Measurements from ENCODE around the gene UBE2Q2. TPM values are rescaled to one million over a fixed set of nuclear protein-coding genes. Genes with fewer than 3 reads are reported as not detected.

Gene UBE2Q2
- total and polyA plus RNA-seq, 2 experiments from 2014 or later: 44.1 to 63.6 TPM

DNA sequence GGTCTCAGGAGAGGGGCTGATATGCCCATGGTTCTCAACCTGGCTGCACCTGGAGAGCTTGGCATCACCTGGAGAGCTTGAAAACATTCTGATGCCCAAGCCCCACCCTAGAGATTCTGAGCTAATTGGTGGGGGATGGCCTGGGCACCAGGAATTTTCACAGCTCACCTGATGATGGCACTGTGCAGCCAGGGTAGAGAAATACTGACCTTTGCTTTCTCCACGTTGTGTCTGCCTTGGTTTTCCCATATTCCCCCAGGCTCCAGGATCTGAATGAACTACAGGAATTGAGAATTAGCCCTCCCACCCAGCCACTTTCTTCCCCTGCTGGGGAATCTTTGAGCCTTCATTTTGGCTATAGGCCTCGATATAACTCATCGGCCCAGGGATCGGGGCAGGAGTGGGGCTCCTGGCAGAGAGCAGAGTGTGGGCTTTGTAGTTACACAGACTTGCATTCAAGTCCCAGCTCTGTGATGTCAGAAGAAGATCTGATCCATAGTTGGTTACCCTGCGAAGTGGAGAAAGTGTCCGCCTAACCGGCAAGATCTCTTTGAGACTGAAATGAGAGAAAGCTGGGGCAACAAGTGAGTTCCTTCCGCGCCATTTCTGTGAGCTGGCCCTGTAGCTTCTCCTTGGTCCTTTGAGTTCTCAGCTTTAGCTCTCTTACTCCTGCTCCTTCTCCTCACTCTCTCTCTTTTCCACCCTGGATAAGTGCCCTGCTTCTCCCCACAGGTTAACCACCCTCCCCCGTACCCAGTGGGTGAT lies 33.1 kb upstream of the UBE2Q2 start:
- H3K36me3 ChIP-seq (ENCODE audit: low read depth): no peaks in the 10 kb centered on the region
- H3K4me1 ChIP-seq (ENCODE audit: insufficient read depth): no peaks in the 10 kb centered on the region
- no peaks in the 10 kb centered on the region for H3K79me2 ChIP-seq (ENCODE audit: insufficient read depth)
- no peak overlapping the region for H2AFZ ChIP-seq
- H3K9me2 ChIP-seq (ENCODE audit: insufficient read depth): no peaks in the 10 kb centered on the region
- 59 to 67% methylated on average over 10 of the region's 10 CpGs for WGBS, 2 experiments (ENCODE audit: low coverage in 1 of 2, low lambda C conversion rate in 2 of 2, missing lambda C conversion rate in 2 of 2)
- TF ChIP-seq EZH2 (IDR thresholded peaks at IDR 0.05; ENCODE audit: insufficient read depth, poor library complexity, severe bottlenecking): no peak
- TF ChIP-seq EZH2phosphoT487 (IDR thresholded peaks at IDR 0.05; ENCODE audit: insufficient read depth, low read depth): no peak
- H3K4me2 ChIP-seq (ENCODE audit: unreplicated experiment): no peak overlapping the region
- H3K9ac ChIP-seq: no peak overlapping the region
- DNase-seq: peak; percentile 44
- no peak overlapping the region for H3K27ac ChIP-seq
- H4K20me1 ChIP-seq (ENCODE audit: insufficient read depth): no peaks in the 10 kb centered on the region
- H3K27me3 ChIP-seq (replicated peaks; ENCODE audit: insufficient read depth): no peaks in the 10 kb centered on the region; the same call in 1 of the 2 replicates
- no peaks in the 10 kb centered on the region for H3F3A ChIP-seq (ENCODE audit: insufficient read depth)
- in situ Hi-C loops (cut with MboI): loop anchor here (25.0 kb wide), 1 partner anchor 327 kb away; no protein-coding TSS in a partner anchor
- no peaks in the 10 kb centered on the region for H3K9me3 ChIP-seq (ENCODE audit: low read depth)
- no peak overlapping the region for H3K4me3 ChIP-seq

DNA sequence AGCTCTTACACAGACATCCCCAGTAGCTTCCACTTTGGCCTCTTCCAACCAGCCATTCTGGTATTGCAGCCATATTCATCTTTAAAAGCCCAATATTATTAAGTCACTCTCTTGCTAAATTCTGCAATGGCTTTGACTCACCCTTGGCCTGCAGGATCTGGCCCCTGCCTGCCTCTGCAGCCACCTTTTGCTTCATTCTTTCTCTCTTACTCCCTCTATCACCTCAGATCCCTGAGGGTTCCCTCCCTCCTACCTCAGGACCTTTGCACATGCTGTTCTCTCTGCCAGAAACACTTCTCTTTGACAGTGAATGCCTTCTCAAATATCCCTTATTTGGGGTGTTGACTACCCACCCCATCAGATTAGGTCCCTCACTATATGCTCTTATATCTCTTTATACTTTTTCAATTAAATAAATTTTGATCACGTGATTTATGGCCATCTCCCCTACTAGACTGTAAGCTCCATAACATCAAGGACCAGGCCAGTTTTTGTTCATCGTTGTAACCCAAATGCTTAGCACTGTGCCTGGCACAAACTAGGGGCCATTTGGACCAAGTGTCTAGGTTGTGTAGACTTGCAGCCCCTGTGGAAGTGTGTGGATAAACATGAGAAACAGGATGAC lies 32.3 kb upstream of the UBE2Q2 start:
- Histone ChIP-seq H3K27me3 (replicated peaks; ENCODE audit: insufficient read depth) (no peaks in the 10 kb centered on the region; the same call in 1 of the 2 replicates), H4K20me1 (ENCODE audit: insufficient read depth) (no peaks in the 10 kb centered on the region), H3K9ac (no peak overlapping the region), H3K9me2 (ENCODE audit: insufficient read depth) (no peaks in the 10 kb centered on the region), H3K27ac (no peak overlapping the region), H3F3A (ENCODE audit: insufficient read depth) (no peaks in the 10 kb centered on the region), H3K9me3 (ENCODE audit: low read depth) (no peaks in the 10 kb centered on the region), H3K36me3 (ENCODE audit: low read depth) (no peaks in the 10 kb centered on the region), H3K4me1 (ENCODE audit: insufficient read depth) (no peaks in the 10 kb centered on the region), H3K4me3 (no peak overlapping the region), H3K79me2 (ENCODE audit: insufficient read depth) (no peaks in the 10 kb centered on the region), H3K4me2 (ENCODE audit: unreplicated experiment) (no peak overlapping the region), H2AFZ (no peak overlapping the region)
- in situ Hi-C loops (cut with MboI): loop anchor here (25.0 kb wide), 1 partner anchor 326 kb away; no protein-coding TSS in a partner anchor
- DNase-seq: no peak
- TF ChIP-seq EZH2phosphoT487 (IDR thresholded peaks at IDR 0.05; ENCODE audit: insufficient read depth, low read depth) (no peak), EZH2 (IDR thresholded peaks at IDR 0.05; ENCODE audit: insufficient read depth, poor library complexity, severe bottlenecking) (no peak)
- 85 to 90% methylated on average over 2 of the region's 2 CpGs for WGBS, 2 experiments (ENCODE audit: low coverage in 1 of 2, low lambda C conversion rate in 2 of 2, missing lambda C conversion rate in 2 of 2)

DNA sequence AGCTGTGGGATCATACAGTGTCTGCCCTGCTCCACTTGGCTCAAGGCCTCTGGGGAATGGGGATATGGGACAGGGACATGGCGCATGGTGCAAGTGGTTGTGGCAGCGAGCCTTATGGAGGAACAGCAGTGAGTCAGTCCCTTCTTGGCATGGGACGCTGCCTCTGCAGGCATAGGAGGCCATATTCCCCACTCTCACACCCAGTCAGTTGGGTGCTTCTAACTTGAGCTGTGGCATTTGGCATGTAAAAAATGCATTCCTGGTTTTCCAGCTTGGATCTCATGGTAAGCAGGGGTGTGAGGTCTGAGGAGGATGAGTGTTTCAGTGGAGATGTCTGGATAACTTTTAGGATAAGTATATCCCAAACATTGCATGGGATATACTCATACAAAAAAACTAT lies 31.6 kb upstream of the UBE2Q2 start:
- Histone ChIP-seq H3K9ac (no peak overlapping the region), H3K9me3 (ENCODE audit: low read depth) (no peaks in the 10 kb centered on the region), H3K27ac (no peak overlapping the region), H3K79me2 (ENCODE audit: insufficient read depth) (no peaks in the 10 kb centered on the region), H3K9me2 (ENCODE audit: insufficient read depth) (no peaks in the 10 kb centered on the region), H3K4me2 (ENCODE audit: unreplicated experiment) (no peak overlapping the region), H3K27me3 (replicated peaks; ENCODE audit: insufficient read depth) (no peaks in the 10 kb centered on the region), H2AFZ (no peak overlapping the region), H3F3A (ENCODE audit: insufficient read depth) (no peaks in the 10 kb centered on the region), H4K20me1 (ENCODE audit: insufficient read depth) (no peaks in the 10 kb centered on the region), H3K4me1 (ENCODE audit: insufficient read depth) (no peaks in the 10 kb centered on the region), H3K4me3 (no peak overlapping the region), H3K36me3 (ENCODE audit: low read depth) (no peaks in the 10 kb centered on the region)
- no peak for TF ChIP-seq EZH2phosphoT487 (IDR thresholded peaks at IDR 0.05; ENCODE audit: insufficient read depth, low read depth)
- TF ChIP-seq EZH2 (IDR thresholded peaks at IDR 0.05; ENCODE audit: insufficient read depth, poor library complexity, severe bottlenecking): no peak
- WGBS, 2 experiments (ENCODE audit: low coverage in 1 of 2, low lambda C conversion rate in 2 of 2, missing lambda C conversion rate in 2 of 2): 67 to 71% methylated on average over 3 of the region's 3 CpGs
- peak; percentile 20 for DNase-seq
- in situ Hi-C loops (cut with MboI): loop anchor here (25.0 kb wide), 1 partner anchor 326 kb away; no protein-coding TSS in a partner anchor

- in situ Hi-C loops (cut with MboI): loop anchor here (25.0 kb wide), 1 partner anchor 323 kb away; no protein-coding TSS in a partner anchor
- H3K4me3 ChIP-seq: no peak overlapping the region
- H3K4me1 ChIP-seq (ENCODE audit: insufficient read depth): no peaks in the 10 kb centered on the region
- no peaks in the 10 kb centered on the region for H3K9me2 ChIP-seq (ENCODE audit: insufficient read depth)
- no peaks in the 10 kb centered on the region for H3F3A ChIP-seq (ENCODE audit: insufficient read depth)
- 94 to 96% methylated on average over 5 of the region's 5 CpGs for whole genome bisulfite sequencing, 2 experiments (ENCODE audit: low coverage in 1 of 2, low lambda C conversion rate in 2 of 2, missing lambda C conversion rate in 2 of 2)
- no peak for DNase-seq
- no peak overlapping the region for H3K4me2 ChIP-seq (ENCODE audit: unreplicated experiment)
- H3K36me3 ChIP-seq (ENCODE audit: low read depth): no peaks in the 10 kb centered on the region
- H2AFZ ChIP-seq: no peak overlapping the region
- no peaks in the 10 kb centered on the region for H4K20me1 ChIP-seq (ENCODE audit: insufficient read depth)
- H3K27me3 ChIP-seq (replicated peaks; ENCODE audit: insufficient read depth): no peaks in the 10 kb centered on the region
- H3K9ac ChIP-seq: no peak overlapping the region
- H3K79me2 ChIP-seq (ENCODE audit: insufficient read depth): no peaks in the 10 kb centered on the region
- no peak for TF ChIP-seq EZH2 (IDR thresholded peaks at IDR 0.05; ENCODE audit: insufficient read depth, poor library complexity, severe bottlenecking)
- H3K9me3 ChIP-seq (ENCODE audit: low read depth): no peaks in the 10 kb centered on the region
- no peak overlapping the region for H3K27ac ChIP-seq
These were observed 28.5 kb upstream of the UBE2Q2 start for GRCh38 chr15:75814794-75815193.
